K562 (cell line): ENCODE results near the gene IRAK2. TPM values are rescaled to one million over a fixed set of nuclear protein-coding genes. Genes with fewer than 3 reads are reported as not detected.

Experiments used
- EP300 ChIP-seq: IDR thresholded peaks from 2 replicates; pipeline ENCODE4 v1.6.1; 2012; ENCODE audit warnings: low read length, improper control_type of control experiment
- ETV1 ChIP-seq: fragments of 450-650 bp; conservative IDR thresholded peaks from 2 replicates; pipeline ENCODE4 v1.6.1; 2016; ENCODE audit warnings: missing genetic modification characterization, control low read depth, low read depth, missing compliant biosample characterization
- ETV5 ChIP-seq: sonication (generic); formaldehyde crosslinking; IDR thresholded peaks from 2 replicates; pipeline ENCODE4 v1.4.0; 2020; ENCODE audit warnings: low read depth, mild to moderate bottlenecking, missing genetic modification reagents
- ETV6 ChIP-seq, 3 experiments: fragments of 150-350 bp in 1 of 3; sonication (generic) in 1 of 3; formaldehyde crosslinking in 1 of 3; IDR thresholded peaks; 2 replicates each; pipeline versions ENCODE4 v1.6.1 to v1.8.0; 2014 to 2022; ENCODE audit warnings: borderline replicate concordance in 2 of 3, low read depth in 2 of 3, antibody characterized with exemption in 1 of 3, low read length in 1 of 3, mild to moderate bottlenecking in 1 of 3, missing genetic modification reagents in 1 of 3
- HIVEP1 ChIP-seq: fragments of 250-450 bp; sonication (Bioruptor Pico); IDR thresholded peaks from 2 replicates; pipeline ENCODE4 v1.4.0; 2020; ENCODE audit warnings: mild to moderate bottlenecking
- POLR2AphosphoS2 ChIP-seq: IDR thresholded peaks from 2 replicates; pipeline ENCODE4 v1.6.1; 2012; ENCODE audit warnings: low read length, improper control_type of control experiment
- RBM15 ChIP-seq: fragments of 200-400 bp; formaldehyde crosslinking; IDR thresholded peaks from 2 replicates; pipeline ENCODE4 v1.6.1; 2018; ENCODE audit warnings: mild to moderate bottlenecking, low read length, moderate library complexity; ENCODE audit not compliant: insufficient read depth
- RCOR1 ChIP-seq, 2 experiments: IDR thresholded peaks; 2 replicates each; pipeline ENCODE4 v1.6.1; 2012; ENCODE audit warnings: low read depth in 2 of 2, low read length in 2 of 2, borderline replicate concordance in 1 of 2, improper control_type of control experiment in 1 of 2
- ZNF263 ChIP-seq: sonication (generic); formaldehyde crosslinking; IDR thresholded peaks from 2 replicates; pipeline ENCODE4 v1.8.0; 2022; ENCODE audit warnings: mild to moderate bottlenecking, missing genetic modification reagents, borderline replicate concordance
- ZNF668 ChIP-seq: fragments of 250-450 bp; sonication (Bioruptor Pico); IDR thresholded peaks from 2 replicates; pipeline ENCODE4 v1.8.0; 2022; ENCODE audit warnings: mild to moderate bottlenecking, inconsistent platforms
- polyA plus RNA-seq, 8 experiments: library from polyadenylated mRNA; depleted of rRNA in 4 of 8; stranded (reverse) in 5 of 8; unstranded in 3 of 8; fragments of >200 nt; fragmentation: Nextera tagmentation in 2 of 8; fragmentation: Illumina TruSeq in 1 of 8; extraction: Ambion mirVana in 2 of 8; extraction: Trizol in 1 of 8; gene quantifications; 2 replicates each; pipeline versions ENCODE4 v1.2.1 to v1.2.3, GENCODE V29; 2011 to 2014; ENCODE audit warnings: inconsistent platforms in 1 of 8, missing spikeins in 1 of 8
- total RNA-seq, 7 experiments: library from RNA; depleted of rRNA in 6 of 7; stranded (reverse); fragments of >200 nt in 6 of 7; fragmentation: Illumina TruSeq in 2 of 7; extraction: Trizol in 2 of 7; gene quantifications; 2 replicates each; pipeline versions ENCODE4 v1.2.1 to v1.2.3, GENCODE V29; 2011 to 2021; ENCODE audit warnings: low replicate concordance in 1 of 7
- TF ChIP-seq, protein P1 (sequence below): fragments of 150-350 bp; IDR thresholded peaks from 2 replicates; pipeline ENCODE4 v1.6.1; 2014; ENCODE audit warnings: low read depth, mild to moderate bottlenecking, low read length, borderline replicate concordance
- TF ChIP-seq, protein P2 (sequence below), 2 experiments: fragments of 450-650 bp in 1 of 2; sonication (generic) in 1 of 2; formaldehyde crosslinking in 1 of 2; IDR thresholded peaks in 1 of 2; conservative IDR thresholded peaks in 1 of 2; 2 replicates each; pipeline versions ENCODE4 v1.6.1 to v1.8.1; 2016 to 2023; ENCODE audit warnings: mild to moderate bottlenecking in 2 of 2, moderate library complexity in 2 of 2, inconsistent platforms in 1 of 2, missing genetic modification reagents in 1 of 2
- TF ChIP-seq, protein P3 (sequence below): sonication (generic); formaldehyde crosslinking; IDR thresholded peaks from 2 replicates; pipeline ENCODE4 v1.8.1; 2023; ENCODE audit warnings: mild to moderate bottlenecking, missing genetic modification reagents
- TF ChIP-seq, protein P4 (sequence below), 2 experiments: IDR thresholded peaks; 2 replicates each; pipeline ENCODE4 v1.6.1; 2012; ENCODE audit warnings: improper control_type of control experiment in 2 of 2, low read depth in 2 of 2, low read length in 2 of 2, borderline replicate concordance in 1 of 2

IRAK2 gene
- total and polyA plus RNA-seq, 9 of the 15 experiments (the other 6 are each of a cell fraction or from before 2014, with no cell fraction given), result 0.42 to 4.4 (median 2.7) TPM

DNA sequence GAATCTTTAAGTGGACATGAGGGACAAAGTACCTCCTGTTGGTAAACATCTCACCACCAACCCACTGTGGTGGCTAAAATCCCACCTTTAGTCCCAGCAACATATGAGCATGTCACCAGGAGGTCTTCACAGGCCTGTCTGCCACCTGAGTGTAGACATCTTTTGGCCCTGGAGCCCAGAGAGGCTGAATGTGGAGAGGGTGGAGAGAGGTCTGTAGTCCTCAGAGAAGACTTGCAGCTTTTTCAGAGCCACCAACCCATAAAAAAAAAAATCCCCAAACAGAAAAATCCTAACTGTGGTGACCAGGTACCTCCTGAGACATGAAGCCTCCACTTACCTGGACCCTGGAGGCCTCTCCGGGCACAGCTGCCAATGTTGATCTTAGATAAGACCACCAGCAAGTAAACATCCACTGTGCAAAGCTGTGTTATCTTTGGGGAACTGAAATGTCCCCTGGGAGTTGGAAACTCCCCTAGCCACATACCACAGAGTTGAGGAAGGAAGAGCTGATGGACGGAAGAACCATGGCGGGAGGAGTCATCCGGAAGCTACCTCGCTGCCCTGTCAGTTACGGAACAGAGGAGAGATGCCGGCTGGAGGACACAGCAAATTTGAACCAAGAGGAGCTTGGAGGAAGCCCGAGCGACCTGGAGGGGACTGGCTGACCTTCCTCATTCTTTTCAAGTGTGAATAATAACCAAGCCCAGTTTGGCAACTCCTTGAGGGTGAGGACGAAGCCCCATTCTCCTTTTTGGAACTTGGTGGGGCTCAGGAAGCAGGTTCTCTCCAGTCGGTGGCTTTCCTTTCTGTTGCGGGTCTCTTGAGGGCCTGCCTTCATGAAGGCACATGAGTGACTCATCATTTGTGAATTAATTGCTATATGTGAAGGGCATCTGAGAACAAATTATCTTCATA is 128.0 kb downstream of the IRAK2 start, which contains the start of gene GHRL (continued):
- TF ChIP-seq, protein P1, sequence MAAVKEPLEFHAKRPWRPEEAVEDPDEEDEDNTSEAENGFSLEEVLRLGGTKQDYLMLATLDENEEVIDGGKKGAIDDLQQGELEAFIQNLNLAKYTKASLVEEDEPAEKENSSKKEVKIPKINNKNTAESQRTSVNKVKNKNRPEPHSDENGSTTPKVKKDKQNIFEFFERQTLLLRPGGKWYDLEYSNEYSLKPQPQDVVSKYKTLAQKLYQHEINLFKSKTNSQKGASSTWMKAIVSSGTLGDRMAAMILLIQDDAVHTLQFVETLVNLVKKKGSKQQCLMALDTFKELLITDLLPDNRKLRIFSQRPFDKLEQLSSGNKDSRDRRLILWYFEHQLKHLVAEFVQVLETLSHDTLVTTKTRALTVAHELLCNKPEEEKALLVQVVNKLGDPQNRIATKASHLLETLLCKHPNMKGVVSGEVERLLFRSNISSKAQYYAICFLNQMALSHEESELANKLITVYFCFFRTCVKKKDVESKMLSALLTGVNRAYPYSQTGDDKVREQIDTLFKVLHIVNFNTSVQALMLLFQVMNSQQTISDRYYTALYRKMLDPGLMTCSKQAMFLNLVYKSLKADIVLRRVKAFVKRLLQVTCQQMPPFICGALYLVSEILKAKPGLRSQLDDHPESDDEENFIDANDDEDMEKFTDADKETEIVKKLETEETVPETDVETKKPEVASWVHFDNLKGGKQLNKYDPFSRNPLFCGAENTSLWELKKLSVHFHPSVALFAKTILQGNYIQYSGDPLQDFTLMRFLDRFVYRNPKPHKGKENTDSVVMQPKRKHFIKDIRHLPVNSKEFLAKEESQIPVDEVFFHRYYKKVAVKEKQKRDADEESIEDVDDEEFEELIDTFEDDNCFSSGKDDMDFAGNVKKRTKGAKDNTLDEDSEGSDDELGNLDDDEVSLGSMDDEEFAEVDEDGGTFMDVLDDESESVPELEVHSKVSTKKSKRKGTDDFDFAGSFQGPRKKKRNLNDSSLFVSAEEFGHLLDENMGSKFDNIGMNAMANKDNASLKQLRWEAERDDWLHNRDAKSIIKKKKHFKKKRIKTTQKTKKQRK, result no peak
- TF ChIP-seq, protein P2, sequence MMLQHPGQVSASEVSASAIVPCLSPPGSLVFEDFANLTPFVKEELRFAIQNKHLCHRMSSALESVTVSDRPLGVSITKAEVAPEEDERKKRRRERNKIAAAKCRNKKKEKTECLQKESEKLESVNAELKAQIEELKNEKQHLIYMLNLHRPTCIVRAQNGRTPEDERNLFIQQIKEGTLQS (IDR thresholded peaks at IDR 0.05), result peak; percentile 70
- TF ChIP-seq, protein P2 (CRISPR knock-in tag; conservative IDR thresholded peaks at IDR 0.05), result no peak
- TF ChIP-seq HIVEP1 (CRISPR knock-in tag) (no peak), ZNF668 (CRISPR knock-in tag) (no peak), EP300 (peak; percentile 29; the same call in 1 of the 2 replicates), RCOR1 (IDR thresholded peaks at IDR 0.05; ENCODE audit: borderline replicate concordance in 1 of 2, low read depth in 2 of 2, low read length in 2 of 2) (peak in 1 of 2 experiments; percentile 24; a peak in 1 of 4 replicates), ETV5 (CRISPR knock-in tag) (peak; percentile 74; the same call in 1 of the 2 replicates), POLR2AphosphoS2 (no peak; the same call in 1 of the 2 replicates), ETV1 (tag) (peak; percentile 74; the same call in 1 of the 2 replicates), RBM15 (no peak), ZNF263 (CRISPR knock-in tag) (peak; percentile 28; the same call in 1 of the 2 replicates), ETV6 (IDR thresholded peaks at IDR 0.05; ENCODE audit: borderline replicate concordance in 1 of 2, low read depth in 2 of 2, low read length in 1 of 2) (peak; percentile 25 to 78; a peak in 2 of 4 replicates), ETV6 (CRISPR knock-in tag; IDR thresholded peaks at IDR 0.05; ENCODE audit: borderline replicate concordance) (no peak)
- TF ChIP-seq, protein P3, sequence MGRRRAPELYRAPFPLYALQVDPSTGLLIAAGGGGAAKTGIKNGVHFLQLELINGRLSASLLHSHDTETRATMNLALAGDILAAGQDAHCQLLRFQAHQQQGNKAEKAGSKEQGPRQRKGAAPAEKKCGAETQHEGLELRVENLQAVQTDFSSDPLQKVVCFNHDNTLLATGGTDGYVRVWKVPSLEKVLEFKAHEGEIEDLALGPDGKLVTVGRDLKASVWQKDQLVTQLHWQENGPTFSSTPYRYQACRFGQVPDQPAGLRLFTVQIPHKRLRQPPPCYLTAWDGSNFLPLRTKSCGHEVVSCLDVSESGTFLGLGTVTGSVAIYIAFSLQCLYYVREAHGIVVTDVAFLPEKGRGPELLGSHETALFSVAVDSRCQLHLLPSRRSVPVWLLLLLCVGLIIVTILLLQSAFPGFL (CRISPR knock-in tag), result no peak
- TF ChIP-seq, protein P4, sequence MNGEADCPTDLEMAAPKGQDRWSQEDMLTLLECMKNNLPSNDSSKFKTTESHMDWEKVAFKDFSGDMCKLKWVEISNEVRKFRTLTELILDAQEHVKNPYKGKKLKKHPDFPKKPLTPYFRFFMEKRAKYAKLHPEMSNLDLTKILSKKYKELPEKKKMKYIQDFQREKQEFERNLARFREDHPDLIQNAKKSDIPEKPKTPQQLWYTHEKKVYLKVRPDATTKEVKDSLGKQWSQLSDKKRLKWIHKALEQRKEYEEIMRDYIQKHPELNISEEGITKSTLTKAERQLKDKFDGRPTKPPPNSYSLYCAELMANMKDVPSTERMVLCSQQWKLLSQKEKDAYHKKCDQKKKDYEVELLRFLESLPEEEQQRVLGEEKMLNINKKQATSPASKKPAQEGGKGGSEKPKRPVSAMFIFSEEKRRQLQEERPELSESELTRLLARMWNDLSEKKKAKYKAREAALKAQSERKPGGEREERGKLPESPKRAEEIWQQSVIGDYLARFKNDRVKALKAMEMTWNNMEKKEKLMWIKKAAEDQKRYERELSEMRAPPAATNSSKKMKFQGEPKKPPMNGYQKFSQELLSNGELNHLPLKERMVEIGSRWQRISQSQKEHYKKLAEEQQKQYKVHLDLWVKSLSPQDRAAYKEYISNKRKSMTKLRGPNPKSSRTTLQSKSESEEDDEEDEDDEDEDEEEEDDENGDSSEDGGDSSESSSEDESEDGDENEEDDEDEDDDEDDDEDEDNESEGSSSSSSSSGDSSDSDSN (IDR thresholded peaks at IDR 0.05; ENCODE audit: borderline replicate concordance in 1 of 2, low read depth in 2 of 2, low read length in 2 of 2), result no peak
